Measurements from ENCODE around the gene TRIM16.
"Not testable (repeated sequence)": the region's sequence is repeated elsewhere in the genome, so short reads cannot be mapped to it uniquely, and the experiment has no call there.

TRIM16 gene

GRCh38 chr17:15657868-15658267 lies 26.2 kb downstream of the TRIM16 start:
- DNase-seq: no peak

GRCh38 chr17:15654886-15655561 lies 29.1 kb downstream of the TRIM16 start:
- no peak for DNase-seq

GRCh38 chr17:15654401-15654800 lies 29.7 kb downstream of the TRIM16 start:
- not testable (repeated sequence) for DNase-seq

GRCh38 chr17:15652960-15653359 lies 31.2 kb downstream of the TRIM16 start:
- no peak for DNase-seq

GRCh38 chr17:15651583-15652110 lies 32.5 kb downstream of the TRIM16 start:
- DNase-seq: peak; percentile 80 to 82

- DNase-seq: no peak
Measured at GRCh38 chr17:15650741-15651582, 33.1 kb downstream of the TRIM16 start.

- DNase-seq: no peak
Measured at GRCh38 chr17:15649861-15650421, 34.2 kb downstream of the TRIM16 start.

- no peak for DNase-seq
Measured at GRCh38 chr17:15648386-15648785, 35.7 kb downstream of the TRIM16 start.

- DNase-seq: not testable (repeated sequence)
Measured at GRCh38 chr17:15645942-15646312, 38.2 kb downstream of the TRIM16 start.

GRCh38 chr17:15645099-15645941 lies 38.8 kb downstream of the TRIM16 start:
- DNase-seq: not testable (repeated sequence)

- not testable (repeated sequence) for DNase-seq
Measured at GRCh38 chr17:15642505-15643251, 41.4 kb downstream of the TRIM16 start.

GRCh38 chr17:15642014-15642413 lies 42.1 kb downstream of the TRIM16 start:
- not testable (repeated sequence) for DNase-seq

- not testable (repeated sequence) for DNase-seq
Measured at GRCh38 chr17:15630930-15631453, 53.1 kb downstream of the TRIM16 start.

- not testable (repeated sequence) for DNase-seq
Measured at GRCh38 chr17:15629991-15630390, 54.1 kb downstream of the TRIM16 start.

GRCh38 chr17:15623661-15624209 lies 60.4 kb downstream of the TRIM16 start:
- not testable (repeated sequence) for DNase-seq

- not testable (repeated sequence) for DNase-seq
Measured at GRCh38 chr17:15623255-15623654, 60.9 kb downstream of the TRIM16 start.

- DNase-seq: not testable (repeated sequence)
Measured at GRCh38 chr17:15622124-15622523, 62.0 kb downstream of the TRIM16 start.

GRCh38 chr17:15619331-15620058 lies 64.6 kb downstream of the TRIM16 start, which contains the start of gene FBXW10B:
Gene FBXW10B (minus strand): TSS chr17:15619704. CDS start chr17:15619512, 192 bp downstream.
- DNase-seq: not testable (repeated sequence)

GRCh38 chr17:15616828-15617227 lies 67.3 kb downstream of the TRIM16 start:
- not testable (repeated sequence) for DNase-seq

- not testable (repeated sequence) for DNase-seq
Measured at GRCh38 chr17:15615850-15616249, 68.3 kb downstream of the TRIM16 start.
